Mammary epithelial cell (primary cell): ENCODE data around the gene EPHA3.

ENCODE experiments used
- CTCF ChIP-seq, 2 donors: IDR thresholded peaks in 1 of 2; conservative IDR thresholded peaks in 1 of 2; 2 replicates each; pipeline ENCODE4 v1.5.1; 2011 to 2012; ENCODE audit warnings: inconsistent platforms in 2 of 2, low read length in 2 of 2, mild to moderate bottlenecking in 2 of 2, control low read depth in 1 of 2, low read depth in 1 of 2; ENCODE audit not compliant: insufficient read depth in 1 of 2; ENCODE audit errors: extremely low read depth in 1 of 2
- EZH2 ChIP-seq: IDR thresholded peaks from 2 replicates; pipeline ENCODE4 v1.6.1; 2012; ENCODE audit warnings: low read length, inconsistent platforms, borderline replicate concordance

DNA sequence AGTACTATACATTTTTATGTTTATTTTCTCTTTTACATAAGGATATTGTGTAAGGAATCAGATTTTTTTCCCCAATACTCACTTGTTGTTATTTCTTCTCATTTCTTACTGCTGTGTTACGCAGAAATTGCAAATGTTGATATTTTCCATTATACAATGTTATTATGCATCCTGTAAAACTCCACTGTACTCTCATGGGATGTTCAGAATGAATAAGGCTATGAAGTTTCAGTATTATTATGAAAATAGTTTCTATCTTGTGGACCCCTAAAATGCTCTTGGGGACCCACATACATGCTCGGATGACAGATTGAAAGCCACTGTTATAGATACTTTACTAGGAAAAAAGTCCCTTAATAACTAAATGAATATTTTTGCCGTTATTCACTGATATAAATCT lies 329.4 kb downstream of the EPHA3 start:
- TF ChIP-seq EZH2 (no peak), CTCF (conservative IDR thresholded peaks at IDR 0.05 in 1 of 2, IDR thresholded peaks at IDR 0.05 in 1 of 2; ENCODE audit: extremely low read depth in 1 of 2, insufficient read depth in 1 of 2, low read depth in 1 of 2, low read length in 2 of 2) (no peak)
